Kidney epithelial cell (primary cell): Measurements from ENCODE around the gene TMEM119. TPM values are rescaled to one million over a fixed set of nuclear protein-coding genes. Genes with fewer than 3 reads are reported as not detected.

Source experiments
- DNase-seq: peaks from one replicate; pipeline ENCODE4 v3.0.0-alpha.2; 2010; ENCODE audit warnings: low read depth
- H3K27me3 ChIP-seq: 2 replicates; pipeline ENCODE4 v1.6.0; 2011; ENCODE audit warnings: low read length; ENCODE audit not compliant: control insufficient read depth, insufficient read depth
- H3K36me3 ChIP-seq: 2 replicates; pipeline ENCODE4 v1.5.1; 2011; ENCODE audit warnings: low read length; ENCODE audit not compliant: control insufficient read depth, insufficient read depth
- H3K4me3 ChIP-seq: 2 replicates; pipeline ENCODE4 v1.5.1; 2011; ENCODE audit warnings: low read depth, mild to moderate bottlenecking, control low read depth, low read length
- CTCF ChIP-seq: IDR thresholded peaks from 2 replicates; pipeline ENCODE4 v1.5.1; 2011; ENCODE audit warnings: mild to moderate bottlenecking, moderate library complexity, low read length, control low read depth, inconsistent platforms; ENCODE audit not compliant: insufficient read depth, poor library complexity, severe bottlenecking
- total RNA-seq: library from RNA; depleted of rRNA; stranded (reverse); fragments of >200 nt; gene quantifications from 2 replicates; pipeline ENCODE4 v1.2.3, GENCODE V29; 2015

TMEM119 gene
- not detected in 2 replicates for total RNA-seq

- DNase-seq, result no peak
- no peak for TF ChIP-seq CTCF
- Histone ChIP-seq H3K27me3 (peaks cover 5% of the 10 kb centered on the region), H3K4me3 (no peak within 1 kb of the TSS), H3K36me3 (no peaks in the 10 kb centered on the region)
Observed at GRCh38 chr12:108597559-108598471, at the start of gene TMEM119. Gene TMEM119 (minus strand): TSS chr12:108598084. CDS start chr12:108592383, 5,701 bp downstream.

GRCh38 chr12:108646600-108647579 is 49.0 kb upstream of the TMEM119 start:
- peaks cover 3% of the 10 kb centered on the region for H3K36me3 ChIP-seq
- H3K4me3 ChIP-seq, result no peak overlapping the region
- DNase-seq, result no peak
- no peaks in the 10 kb centered on the region for H3K27me3 ChIP-seq
- TF ChIP-seq CTCF, result no peak

GRCh38 chr12:108645686-108646599 is 48.1 kb upstream of the TMEM119 start:
- Histone ChIP-seq H3K36me3 (peaks cover 3% of the 10 kb centered on the region), H3K4me3 (no peak overlapping the region), H3K27me3 (no peaks in the 10 kb centered on the region)
- DNase-seq, result no peak
- no peak for TF ChIP-seq CTCF

- peaks cover 3% of the 10 kb centered on the region for H3K36me3 ChIP-seq
- TF ChIP-seq CTCF, result no peak
- no peaks in the 10 kb centered on the region for H3K27me3 ChIP-seq
Observed at GRCh38 chr12:108644811-108645120, 46.9 kb upstream of the TMEM119 start.

More at GRCh38 chr12:108644811-108645120, 46.9 kb upstream of the TMEM119 start:
- DNase-seq, result no peak
- no peak overlapping the region for H3K4me3 ChIP-seq
